ENCODE results near the gene LTBP1. TPM values are rescaled to one million over a fixed set of nuclear protein-coding genes. Genes with fewer than 3 reads are reported as not detected.

Gene LTBP1
- total RNA-seq, 4 donors from 2014 or later: 15.8 to 56.7 (median 28.3) TPM

DNA sequence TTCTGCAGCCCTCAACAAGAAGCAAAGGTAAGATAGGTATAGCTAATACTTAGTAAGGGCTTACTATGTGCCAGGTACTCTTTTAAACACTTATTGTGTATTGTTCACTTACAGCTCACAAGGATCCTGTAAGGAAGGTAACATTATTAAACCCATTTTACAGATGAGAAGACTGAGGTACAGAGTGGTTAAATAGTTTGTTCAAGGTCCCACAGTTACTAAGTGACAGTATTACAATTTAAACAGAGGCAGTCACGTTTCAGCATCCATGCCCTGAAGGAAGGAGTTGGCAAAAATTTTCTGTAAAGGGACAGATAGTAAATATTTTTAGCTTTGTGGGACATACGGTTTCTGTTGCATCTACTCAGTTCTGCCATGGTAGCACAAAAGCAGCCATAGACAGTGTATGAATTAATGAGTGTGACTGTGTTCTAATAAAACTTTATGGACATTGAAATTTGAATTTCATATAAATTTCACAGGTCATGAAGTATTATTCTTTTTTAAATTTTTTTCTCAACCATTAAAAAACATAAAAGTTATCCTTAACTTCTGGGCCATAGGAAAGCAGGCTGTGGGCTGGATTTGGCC lies 75.7 kb downstream of the LTBP1 start:
- in situ Hi-C loops (cut with MboI; ENCODE audit: low pct_ligation_motif_present in 1 of 4, low pct_unique_long_range_greater_than_20kb in 1 of 4, low sequenced_read_pairs in 3 of 4) (no loop called here), intact Hi-C loops (cut with DNase I; ENCODE audit: low total_unique reads) (no loop called here)
- H3K27ac ChIP-seq: peak overlapping the region in 3 of 4 donors; percentile 10 to 19 (median 12)
- no peaks in the 10 kb centered on the region for H3K27me3 ChIP-seq
- WGBS, 2 donors (ENCODE audit: low coverage in 1 of 2): 68 to 81% methylated on average over 2 of the region's 2 CpGs
- no peak for DNase-seq
- peaks cover 0 to 15% (median 4%) of the 10 kb centered on the region in 4 donors for H3K4me1 ChIP-seq
- no peak overlapping the region for H3K4me3 ChIP-seq
- no peak for TF ChIP-seq POLR2A (IDR thresholded peaks at IDR 0.05)
- no peak for TF ChIP-seq EP300 (IDR thresholded peaks at IDR 0.05; ENCODE audit: low read depth)
- TF ChIP-seq, protein P1, sequence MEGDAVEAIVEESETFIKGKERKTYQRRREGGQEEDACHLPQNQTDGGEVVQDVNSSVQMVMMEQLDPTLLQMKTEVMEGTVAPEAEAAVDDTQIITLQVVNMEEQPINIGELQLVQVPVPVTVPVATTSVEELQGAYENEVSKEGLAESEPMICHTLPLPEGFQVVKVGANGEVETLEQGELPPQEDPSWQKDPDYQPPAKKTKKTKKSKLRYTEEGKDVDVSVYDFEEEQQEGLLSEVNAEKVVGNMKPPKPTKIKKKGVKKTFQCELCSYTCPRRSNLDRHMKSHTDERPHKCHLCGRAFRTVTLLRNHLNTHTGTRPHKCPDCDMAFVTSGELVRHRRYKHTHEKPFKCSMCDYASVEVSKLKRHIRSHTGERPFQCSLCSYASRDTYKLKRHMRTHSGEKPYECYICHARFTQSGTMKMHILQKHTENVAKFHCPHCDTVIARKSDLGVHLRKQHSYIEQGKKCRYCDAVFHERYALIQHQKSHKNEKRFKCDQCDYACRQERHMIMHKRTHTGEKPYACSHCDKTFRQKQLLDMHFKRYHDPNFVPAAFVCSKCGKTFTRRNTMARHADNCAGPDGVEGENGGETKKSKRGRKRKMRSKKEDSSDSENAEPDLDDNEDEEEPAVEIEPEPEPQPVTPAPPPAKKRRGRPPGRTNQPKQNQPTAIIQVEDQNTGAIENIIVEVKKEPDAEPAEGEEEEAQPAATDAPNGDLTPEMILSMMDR (IDR thresholded peaks at IDR 0.05): no peak
- no peak for TF ChIP-seq POLR2AphosphoS5 (IDR thresholded peaks at IDR 0.05)
- no peaks in the 10 kb centered on the region for H3K36me3 ChIP-seq
- H3K9me3 ChIP-seq: no peaks in the 10 kb centered on the region

DNA sequence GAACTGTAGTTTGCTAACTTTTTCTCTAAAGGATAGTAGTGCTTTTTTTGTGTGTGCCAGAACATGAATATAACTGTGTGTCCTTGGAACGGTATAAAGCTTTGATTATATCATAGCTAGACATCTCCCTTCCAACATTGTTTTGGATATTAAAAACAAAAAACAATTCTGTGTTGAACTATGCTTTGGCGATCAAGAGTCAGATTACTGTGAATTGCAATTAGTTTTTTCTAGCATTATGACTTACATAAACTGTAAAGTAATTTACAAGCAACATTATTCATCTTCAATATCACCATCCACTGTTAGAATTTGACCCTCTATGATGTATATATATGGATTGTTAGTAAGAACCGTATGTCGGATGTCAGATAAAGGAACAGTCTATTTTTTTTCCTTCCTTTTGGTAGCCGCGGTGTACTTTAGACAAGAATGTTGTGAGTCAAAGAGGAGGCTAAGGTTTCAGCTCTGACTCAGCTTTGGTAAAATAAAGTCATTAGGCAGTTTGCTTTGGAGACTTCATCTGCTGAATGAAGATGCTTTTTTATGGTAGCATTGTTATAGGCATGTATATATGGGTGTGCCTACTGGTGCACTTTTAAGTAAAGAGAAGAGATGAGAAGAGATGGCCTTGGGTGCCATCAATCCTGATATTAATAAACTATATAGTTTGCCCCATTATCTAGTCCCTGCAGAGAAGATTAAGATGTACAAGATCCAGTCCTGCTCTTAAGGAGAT lies 76.4 kb downstream of the LTBP1 start:
- TF ChIP-seq POLR2A (IDR thresholded peaks at IDR 0.05) (no peak), POLR2AphosphoS5 (IDR thresholded peaks at IDR 0.05) (peak in 1 of 3 donors; percentile 53), EP300 (IDR thresholded peaks at IDR 0.05; ENCODE audit: low read depth) (no peak)
- TF ChIP-seq, protein P1 (IDR thresholded peaks at IDR 0.05): no peak
- Histone ChIP-seq H3K4me1 (peaks cover 0 to 15% (median 4%) of the 10 kb centered on the region in 4 donors), H3K27me3 (no peaks in the 10 kb centered on the region), H3K36me3 (no peaks in the 10 kb centered on the region), H3K9me3 (no peaks in the 10 kb centered on the region), H3K27ac (peak overlapping the region; percentile 10 to 35 (median 16)), H3K4me3 (no peak overlapping the region)
- intact Hi-C loops (cut with DNase I; ENCODE audit: low total_unique reads) (no loop called here), in situ Hi-C loops (cut with MboI; ENCODE audit: low pct_ligation_motif_present in 1 of 4, low pct_unique_long_range_greater_than_20kb in 1 of 4, low sequenced_read_pairs in 3 of 4) (no loop called here)
- DNase-seq: no peak
- 13 to 24% methylated on average over 6 of the region's 6 CpGs for WGBS, 2 donors (ENCODE audit: low coverage in 1 of 2)

DNA sequence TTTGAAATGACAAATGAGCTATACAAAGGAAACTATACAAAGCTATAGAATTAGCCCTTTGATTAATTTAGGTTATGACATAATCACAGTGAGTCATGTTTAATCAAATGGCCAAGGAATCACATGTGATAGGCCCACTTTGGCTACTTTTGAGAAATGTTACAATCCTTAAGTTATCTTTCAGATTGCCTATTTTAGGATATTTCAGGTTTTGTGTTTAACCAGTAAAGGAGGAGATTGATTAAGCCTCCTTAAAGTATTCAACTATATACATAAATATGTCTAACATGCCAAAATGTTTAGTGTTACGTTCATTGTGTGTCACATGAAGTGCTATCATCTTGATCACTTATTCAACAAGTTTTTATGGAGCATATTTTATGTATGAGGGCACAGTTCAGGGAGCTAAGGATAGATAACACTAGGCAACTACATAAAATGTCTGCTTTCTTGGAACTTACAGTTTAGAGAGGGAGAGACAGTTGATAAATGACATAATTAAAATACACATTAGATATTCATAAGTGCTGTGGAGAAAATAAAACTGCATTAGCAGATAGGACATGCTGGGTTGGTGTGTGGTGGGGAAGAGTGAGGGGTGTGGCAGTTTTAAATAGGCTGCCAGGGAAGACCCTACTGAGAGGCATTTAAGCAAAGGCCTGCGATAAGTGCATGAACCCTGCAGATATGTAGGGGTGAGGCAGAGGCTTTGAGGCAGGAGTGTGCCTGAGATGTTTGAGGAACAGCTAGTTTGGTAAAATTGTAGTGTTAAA lies 77.2 kb downstream of the LTBP1 start:
- intact Hi-C loops (cut with DNase I; ENCODE audit: low total_unique reads) (no loop called here), in situ Hi-C loops (cut with MboI; ENCODE audit: low pct_ligation_motif_present in 1 of 4, low pct_unique_long_range_greater_than_20kb in 1 of 4, low sequenced_read_pairs in 3 of 4) (no loop called here)
- H3K27me3 ChIP-seq: no peaks in the 10 kb centered on the region
- TF ChIP-seq POLR2AphosphoS5 (IDR thresholded peaks at IDR 0.05): no peak
- TF ChIP-seq POLR2A (IDR thresholded peaks at IDR 0.05): no peak
- no peak for TF ChIP-seq EP300 (IDR thresholded peaks at IDR 0.05; ENCODE audit: low read depth)
- TF ChIP-seq, protein P1 (IDR thresholded peaks at IDR 0.05): no peak
- no peak for DNase-seq
- H3K4me1 ChIP-seq: peaks cover 0 to 15% (median 4%) of the 10 kb centered on the region in 4 donors
- no peak overlapping the region for H3K4me3 ChIP-seq
- 68 to 80% methylated on average over 2 of the region's 2 CpGs for WGBS, 2 donors (ENCODE audit: low coverage in 1 of 2)
- no peaks in the 10 kb centered on the region for H3K36me3 ChIP-seq
- no peaks in the 10 kb centered on the region for H3K9me3 ChIP-seq
- peak overlapping the region in 1 of 4 donors; percentile 35 for H3K27ac ChIP-seq

DNA sequence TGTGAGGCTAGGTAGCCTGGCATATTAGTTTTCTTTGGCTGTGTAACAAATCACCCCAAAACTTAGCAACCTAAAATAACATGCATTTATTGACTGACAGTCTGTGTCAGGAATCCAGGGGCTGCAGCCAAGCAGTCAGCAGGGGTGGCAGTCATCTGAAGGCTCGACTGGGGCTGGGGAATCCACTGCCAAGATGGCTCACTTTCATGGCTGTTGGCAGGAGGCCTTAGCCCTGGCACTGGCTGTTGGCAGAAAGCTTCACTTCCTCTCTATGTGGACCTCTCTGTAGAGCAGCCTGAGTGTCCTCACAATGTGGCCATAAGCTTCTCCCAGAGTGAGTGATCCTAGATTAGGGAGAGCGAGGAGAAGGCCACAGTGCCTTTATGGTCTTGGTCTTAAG lies 78.0 kb downstream of the LTBP1 start:
- in situ Hi-C loops (cut with MboI; ENCODE audit: low pct_ligation_motif_present in 1 of 4, low pct_unique_long_range_greater_than_20kb in 1 of 4, low sequenced_read_pairs in 3 of 4) (loop anchor here in 2 of 4 donors (25.0 kb wide), 3 partner anchors 237 to 563 kb away; partner anchors contain the start of gene FAM98A (in 1 of the 2)), intact Hi-C loops (cut with DNase I; ENCODE audit: low total_unique reads) (no loop called here)
- Histone ChIP-seq H3K4me1 (peaks cover 0 to 15% (median 4%) of the 10 kb centered on the region in 4 donors), H3K36me3 (no peaks in the 10 kb centered on the region), H3K27me3 (no peaks in the 10 kb centered on the region), H3K9me3 (no peaks in the 10 kb centered on the region), H3K27ac (no peak overlapping the region), H3K4me3 (no peak overlapping the region)
- no peak for TF ChIP-seq POLR2A (IDR thresholded peaks at IDR 0.05)
- no peak for TF ChIP-seq EP300 (IDR thresholded peaks at IDR 0.05; ENCODE audit: low read depth)
- TF ChIP-seq POLR2AphosphoS5 (IDR thresholded peaks at IDR 0.05): no peak
- TF ChIP-seq, protein P1 (IDR thresholded peaks at IDR 0.05): no peak
- WGBS, 2 donors (ENCODE audit: low coverage in 1 of 2): 97% methylated on average over 2 of the region's 2 CpGs; no CpG with 5 or more reads in 1 of the 2 donors
- DNase-seq: no peak

All from transverse colon (tissue), 4 donors.